Neural cell (in vitro differentiated cells): ENCODE measurements around the gene NRG3. TPM values are rescaled to one million over a fixed set of nuclear protein-coding genes. Genes with fewer than 3 reads are reported as not detected.

Source experiments
- H2AFZ ChIP-seq: fragments of 200-600, 300-800 bp; sonication (generic), shearing (Covaris generic); 2 replicates; pipeline ENCODE4 v1.6.0; 2014; ENCODE audit warnings: low read depth, mild to moderate bottlenecking, antibody characterized with exemption, low read length, moderate library complexity
- H3F3A ChIP-seq: fragments of 200-600 bp; shearing (Covaris generic); 2 replicates; pipeline ENCODE4 v1.6.1; 2016; ENCODE audit warnings: mild to moderate bottlenecking, moderate library complexity, mixed read lengths, antibody characterized with exemption, low read length; ENCODE audit not compliant: insufficient read depth, poor library complexity, severe bottlenecking
- H3K27ac ChIP-seq: fragments of 200-600, 300-800 bp; sonication (generic), shearing (Covaris generic); 2 replicates; pipeline ENCODE4 v1.5.1; 2014; ENCODE audit warnings: mild to moderate bottlenecking, low read length, moderate library complexity
- H3K27me3 ChIP-seq: fragments of 300-800, 200-600 bp; sonication (generic), shearing (Covaris generic); 2 replicates; pipeline ENCODE4 v1.6.0; 2014; ENCODE audit warnings: mild to moderate bottlenecking, low read depth, low read length, moderate library complexity; ENCODE audit not compliant: insufficient read depth
- H3K36me3 ChIP-seq: fragments of 300-800, 200-600 bp; sonication (generic), shearing (Covaris generic); 2 replicates; pipeline ENCODE4 v1.5.1; 2014; ENCODE audit warnings: mild to moderate bottlenecking, antibody characterized with exemption, low read length, moderate library complexity; ENCODE audit not compliant: insufficient read depth
- H3K4me2 ChIP-seq: fragments of 300-800, 200-600 bp; sonication (generic), shearing (Covaris generic); 2 replicates; pipeline ENCODE4 v1.6.0; 2014; ENCODE audit warnings: mild to moderate bottlenecking, low read length
- H3K4me3 ChIP-seq: fragments of 300-800, 200-600 bp; sonication (generic), shearing (Covaris generic); 2 replicates; pipeline ENCODE4 v1.5.1; 2014; ENCODE audit warnings: mild to moderate bottlenecking, low read length, moderate library complexity
- H3K79me2 ChIP-seq: fragments of 200-600 bp; shearing (Covaris generic); replicated peaks from 2 replicates; pipeline ENCODE4 v1.6.0; 2014; ENCODE audit warnings: mild to moderate bottlenecking, low read length, moderate library complexity; ENCODE audit not compliant: insufficient read depth
- H3K9ac ChIP-seq: fragments of 300-800, 200-600 bp; sonication (generic), shearing (Covaris generic); 2 replicates; pipeline ENCODE4 v1.6.1; 2016; ENCODE audit warnings: mild to moderate bottlenecking, low read length, mixed read lengths
- H3K9me2 ChIP-seq: fragments of 200-600 bp; shearing (Covaris generic); 2 replicates; pipeline ENCODE4 v1.6.1; 2016; ENCODE audit warnings: mild to moderate bottlenecking, low read length, mixed read lengths; ENCODE audit not compliant: insufficient read depth
- H3K9me3 ChIP-seq: fragments of 200-600, 300-800 bp; sonication (generic), shearing (Covaris generic); 2 replicates; pipeline ENCODE4 v1.6.1; 2016; ENCODE audit warnings: mild to moderate bottlenecking, mixed run types, low read length, moderate library complexity, mixed read lengths
- H4K20me1 ChIP-seq: fragments of 200-600 bp; shearing (Covaris generic); 2 replicates; pipeline ENCODE4 v1.6.1; 2016; ENCODE audit warnings: mild to moderate bottlenecking, mixed run types; ENCODE audit not compliant: insufficient read depth
- EP300 ChIP-seq: fragments of 450-650 bp; conservative IDR thresholded peaks from 2 replicates; pipeline ENCODE4 v1.6.1; 2014; ENCODE audit warnings: antibody characterized with exemption, mild to moderate bottlenecking, moderate library complexity; ENCODE audit not compliant: poor library complexity, severe bottlenecking
- EZH2 ChIP-seq: fragments of 200-600, 300-800 bp; shearing (Covaris generic), sonication (generic); IDR thresholded peaks from 2 replicates; pipeline ENCODE4 v1.6.1; 2014; ENCODE audit warnings: antibody characterized with exemption, low read length, borderline replicate concordance, mild to moderate bottlenecking; ENCODE audit not compliant: insufficient read depth, poor library complexity, severe bottlenecking
- MXI1 ChIP-seq: fragments of 450-650 bp; conservative IDR thresholded peaks from 2 replicates; pipeline ENCODE4 v1.6.1; 2014; ENCODE audit warnings: antibody characterized with exemption, mild to moderate bottlenecking; ENCODE audit not compliant: poor library complexity, severe bottlenecking
- POLR2AphosphoS5 ChIP-seq: IDR thresholded peaks from 2 replicates; pipeline ENCODE4 v1.6.1; 2012
- RAD21 ChIP-seq: fragments of 450-650 bp; conservative IDR thresholded peaks from 2 replicates; pipeline ENCODE4 v1.6.1; 2014; ENCODE audit warnings: antibody characterized with exemption, mild to moderate bottlenecking, moderate library complexity
- SMC3 ChIP-seq: fragments of 450-650 bp; conservative IDR thresholded peaks from 2 replicates; pipeline ENCODE4 v1.6.1; 2014; ENCODE audit warnings: antibody characterized with exemption, mild to moderate bottlenecking, moderate library complexity; ENCODE audit not compliant: poor library complexity
- TAF1 ChIP-seq: IDR thresholded peaks from 2 replicates; pipeline ENCODE4 v1.6.1; 2012; ENCODE audit warnings: low read depth
- polyA plus RNA-seq: library from polyadenylated mRNA; depleted of rRNA; stranded (reverse); fragments of >200 nt; gene quantifications from 2 replicates; pipeline ENCODE4 v1.2.3, GENCODE V29; 2014
- TF ChIP-seq, protein P1 (sequence below): fragments of 450-650 bp; IDR thresholded peaks from 2 replicates; pipeline ENCODE4 v1.5.1; 2014; ENCODE audit warnings: antibody characterized with exemption, mild to moderate bottlenecking, moderate library complexity; ENCODE audit not compliant: poor library complexity, severe bottlenecking
- TF ChIP-seq, protein P2 (sequence below): IDR thresholded peaks from 2 replicates; pipeline ENCODE4 v1.6.1; 2012; ENCODE audit warnings: borderline replicate concordance

The NRG3 gene
- polyA plus RNA-seq, 1 donor from 2014 or later, result 14.0 TPM

DNA sequence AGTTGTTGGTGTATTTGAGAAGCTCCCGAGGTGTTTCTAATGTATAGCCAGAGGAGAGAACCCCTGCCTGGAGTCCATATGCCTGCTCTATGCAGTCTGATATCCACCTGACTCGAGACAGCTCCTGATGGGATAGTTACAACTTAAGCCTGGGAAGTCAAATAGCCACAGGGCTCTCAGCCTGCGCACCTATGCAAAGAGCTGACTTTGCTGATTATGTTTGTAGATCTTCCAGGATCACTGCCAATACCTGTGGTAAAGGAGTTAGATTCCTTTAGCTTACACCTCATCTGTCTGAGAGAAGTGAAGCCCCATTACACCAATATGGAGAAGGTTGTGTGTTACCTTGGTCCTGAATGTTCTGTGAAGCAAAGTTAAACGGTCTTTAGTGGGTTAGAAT, 1063.3 kb downstream of the NRG3 start:
- H3K9me2 ChIP-seq, result no peaks in the 10 kb centered on the region
- H3K4me3 ChIP-seq, result no peak overlapping the region
- no peaks in the 10 kb centered on the region for H3K27me3 ChIP-seq
- no peaks in the 10 kb centered on the region for H4K20me1 ChIP-seq
- no peaks in the 10 kb centered on the region for H3K79me2 ChIP-seq
- no peak overlapping the region for H3K27ac ChIP-seq
- H3K36me3 ChIP-seq, result no peaks in the 10 kb centered on the region
- no peak overlapping the region for H2AFZ ChIP-seq
- no peak overlapping the region for H3K4me2 ChIP-seq
- no peak overlapping the region for H3K9ac ChIP-seq
- no peaks in the 10 kb centered on the region for H3K9me3 ChIP-seq
- TF ChIP-seq EP300, result no peak
- no peak for TF ChIP-seq SMC3
- TF ChIP-seq EZH2, result no peak
- TF ChIP-seq MXI1, result no peak
- no peaks in the 10 kb centered on the region for H3F3A ChIP-seq

DNA sequence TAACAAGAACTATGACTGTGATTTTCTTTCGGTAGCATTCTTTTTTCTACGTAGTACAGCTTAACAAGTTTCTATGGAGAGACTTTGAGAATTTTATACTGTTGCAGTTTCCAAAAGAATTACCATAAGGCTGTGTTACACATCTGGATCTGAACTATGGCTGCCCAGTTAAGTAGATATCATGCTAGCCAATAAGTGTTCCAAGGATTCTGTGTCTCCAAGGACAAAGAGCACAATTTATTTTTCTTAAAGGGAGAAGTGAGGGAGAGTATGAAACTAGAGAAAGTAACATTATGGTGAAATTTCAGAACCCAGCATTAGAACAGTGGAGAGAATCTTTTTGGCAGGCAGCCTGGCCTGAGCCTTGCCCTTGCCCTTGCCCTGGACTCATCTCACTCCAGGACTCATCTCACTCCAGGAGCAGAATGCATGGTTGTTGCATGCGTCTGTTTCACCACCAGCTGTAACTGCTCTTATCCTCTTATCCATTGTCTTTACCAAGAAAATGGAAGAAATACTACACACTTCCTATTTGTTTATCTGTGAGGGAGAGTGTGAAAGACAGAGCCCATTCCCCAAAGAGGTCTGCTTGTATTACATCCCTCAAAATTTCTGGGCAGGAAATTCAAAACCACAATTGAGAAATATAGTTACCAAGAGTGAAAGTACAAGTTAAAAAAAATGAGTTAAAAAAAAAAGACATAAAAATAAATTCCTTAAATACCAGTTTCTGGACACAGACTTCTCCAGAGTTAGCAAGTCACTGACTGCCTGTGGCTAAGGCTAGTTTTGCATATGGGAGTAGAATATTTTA, 1067.5 kb downstream of the NRG3 start:
- Histone ChIP-seq H3K36me3 (no peaks in the 10 kb centered on the region), H3K9me2 (no peaks in the 10 kb centered on the region), H3K27ac (no peak overlapping the region), H3F3A (no peaks in the 10 kb centered on the region), H3K4me3 (no peak overlapping the region), H3K27me3 (no peaks in the 10 kb centered on the region), H3K9ac (no peak overlapping the region), H3K79me2 (no peaks in the 10 kb centered on the region), H3K9me3 (no peaks in the 10 kb centered on the region), H2AFZ (no peak overlapping the region), H3K4me2 (no peak overlapping the region), H4K20me1 (no peaks in the 10 kb centered on the region)
- no peak for TF ChIP-seq EP300
- TF ChIP-seq, protein P1, sequence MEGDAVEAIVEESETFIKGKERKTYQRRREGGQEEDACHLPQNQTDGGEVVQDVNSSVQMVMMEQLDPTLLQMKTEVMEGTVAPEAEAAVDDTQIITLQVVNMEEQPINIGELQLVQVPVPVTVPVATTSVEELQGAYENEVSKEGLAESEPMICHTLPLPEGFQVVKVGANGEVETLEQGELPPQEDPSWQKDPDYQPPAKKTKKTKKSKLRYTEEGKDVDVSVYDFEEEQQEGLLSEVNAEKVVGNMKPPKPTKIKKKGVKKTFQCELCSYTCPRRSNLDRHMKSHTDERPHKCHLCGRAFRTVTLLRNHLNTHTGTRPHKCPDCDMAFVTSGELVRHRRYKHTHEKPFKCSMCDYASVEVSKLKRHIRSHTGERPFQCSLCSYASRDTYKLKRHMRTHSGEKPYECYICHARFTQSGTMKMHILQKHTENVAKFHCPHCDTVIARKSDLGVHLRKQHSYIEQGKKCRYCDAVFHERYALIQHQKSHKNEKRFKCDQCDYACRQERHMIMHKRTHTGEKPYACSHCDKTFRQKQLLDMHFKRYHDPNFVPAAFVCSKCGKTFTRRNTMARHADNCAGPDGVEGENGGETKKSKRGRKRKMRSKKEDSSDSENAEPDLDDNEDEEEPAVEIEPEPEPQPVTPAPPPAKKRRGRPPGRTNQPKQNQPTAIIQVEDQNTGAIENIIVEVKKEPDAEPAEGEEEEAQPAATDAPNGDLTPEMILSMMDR, result no peak
- TF ChIP-seq EZH2, result no peak
- TF ChIP-seq, protein P2, sequence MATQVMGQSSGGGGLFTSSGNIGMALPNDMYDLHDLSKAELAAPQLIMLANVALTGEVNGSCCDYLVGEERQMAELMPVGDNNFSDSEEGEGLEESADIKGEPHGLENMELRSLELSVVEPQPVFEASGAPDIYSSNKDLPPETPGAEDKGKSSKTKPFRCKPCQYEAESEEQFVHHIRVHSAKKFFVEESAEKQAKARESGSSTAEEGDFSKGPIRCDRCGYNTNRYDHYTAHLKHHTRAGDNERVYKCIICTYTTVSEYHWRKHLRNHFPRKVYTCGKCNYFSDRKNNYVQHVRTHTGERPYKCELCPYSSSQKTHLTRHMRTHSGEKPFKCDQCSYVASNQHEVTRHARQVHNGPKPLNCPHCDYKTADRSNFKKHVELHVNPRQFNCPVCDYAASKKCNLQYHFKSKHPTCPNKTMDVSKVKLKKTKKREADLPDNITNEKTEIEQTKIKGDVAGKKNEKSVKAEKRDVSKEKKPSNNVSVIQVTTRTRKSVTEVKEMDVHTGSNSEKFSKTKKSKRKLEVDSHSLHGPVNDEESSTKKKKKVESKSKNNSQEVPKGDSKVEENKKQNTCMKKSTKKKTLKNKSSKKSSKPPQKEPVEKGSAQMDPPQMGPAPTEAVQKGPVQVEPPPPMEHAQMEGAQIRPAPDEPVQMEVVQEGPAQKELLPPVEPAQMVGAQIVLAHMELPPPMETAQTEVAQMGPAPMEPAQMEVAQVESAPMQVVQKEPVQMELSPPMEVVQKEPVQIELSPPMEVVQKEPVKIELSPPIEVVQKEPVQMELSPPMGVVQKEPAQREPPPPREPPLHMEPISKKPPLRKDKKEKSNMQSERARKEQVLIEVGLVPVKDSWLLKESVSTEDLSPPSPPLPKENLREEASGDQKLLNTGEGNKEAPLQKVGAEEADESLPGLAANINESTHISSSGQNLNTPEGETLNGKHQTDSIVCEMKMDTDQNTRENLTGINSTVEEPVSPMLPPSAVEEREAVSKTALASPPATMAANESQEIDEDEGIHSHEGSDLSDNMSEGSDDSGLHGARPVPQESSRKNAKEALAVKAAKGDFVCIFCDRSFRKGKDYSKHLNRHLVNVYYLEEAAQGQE, result no peak
- TF ChIP-seq RAD21, result no peak
- TF ChIP-seq POLR2AphosphoS5, result no peak
- no peak for TF ChIP-seq MXI1
- TF ChIP-seq TAF1, result no peak
- no peak for TF ChIP-seq SMC3
